CD4-positive, alpha-beta T cell treated with Interleukin-21 for 1 hour (primary cell): ENCODE data around the gene EMC8.
"Not testable (repeated sequence)": the region's sequence is repeated elsewhere in the genome, so short reads cannot be mapped to it uniquely, and the experiment has no call there.

Experiments used
- DNase-seq: peaks from one replicate; pipeline ENCODE4 v3.0.0-alpha.2; 2020

The EMC8 gene

DNA sequence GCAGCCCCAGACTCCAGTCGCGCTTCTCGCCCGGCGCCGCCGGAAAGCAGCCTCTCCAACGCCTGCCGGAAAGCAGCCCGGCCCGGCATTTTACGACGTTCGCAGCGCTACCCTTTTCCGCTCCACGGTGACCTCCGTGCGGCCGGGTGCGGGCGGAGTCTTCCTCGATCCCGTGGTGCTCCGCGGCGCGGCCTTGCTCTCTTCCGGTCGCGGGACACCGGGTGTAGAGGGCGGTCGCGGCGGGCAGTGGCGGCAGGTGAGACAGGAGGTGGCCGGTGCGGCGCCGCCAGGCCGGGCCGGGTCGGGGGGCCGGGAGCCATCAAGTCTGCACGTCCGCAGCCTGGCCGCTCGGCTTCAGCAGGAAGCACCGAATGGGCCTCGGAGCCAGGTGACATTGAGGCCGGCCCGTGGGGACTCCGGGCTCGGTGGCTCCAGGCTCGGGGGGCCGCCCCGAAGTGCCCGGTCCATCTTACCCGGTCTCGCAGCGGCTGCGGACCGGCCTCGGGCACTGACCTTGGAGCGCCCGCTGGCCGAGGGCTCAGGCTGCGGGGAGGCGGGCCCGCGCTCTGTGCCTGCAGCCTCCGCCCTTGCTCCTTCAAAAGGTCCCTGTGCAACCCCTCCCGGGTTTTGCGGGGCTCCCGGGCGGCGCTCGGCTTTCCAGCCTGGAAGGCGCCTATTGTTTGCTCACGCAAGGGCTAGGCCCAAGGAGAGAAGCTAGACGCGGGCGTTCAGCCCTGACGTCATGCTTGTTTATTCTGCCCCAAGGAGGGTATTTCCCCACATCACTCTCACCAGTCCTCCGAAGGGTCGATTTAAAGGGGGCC lies at the start of gene EMC8, which contains the start of gene COX4I1:
TSS of gene EMC8 (minus strand) at position 48 of the 824 bp plus-strand sequence. CDS start 249 bp downstream, outside the sequence.
TSS of gene COX4I1 (plus strand) at position 199 of the 824 bp plus-strand sequence. CDS start 1,511 bp downstream, outside the sequence.
- peak; percentile 93 for DNase-seq

DNA sequence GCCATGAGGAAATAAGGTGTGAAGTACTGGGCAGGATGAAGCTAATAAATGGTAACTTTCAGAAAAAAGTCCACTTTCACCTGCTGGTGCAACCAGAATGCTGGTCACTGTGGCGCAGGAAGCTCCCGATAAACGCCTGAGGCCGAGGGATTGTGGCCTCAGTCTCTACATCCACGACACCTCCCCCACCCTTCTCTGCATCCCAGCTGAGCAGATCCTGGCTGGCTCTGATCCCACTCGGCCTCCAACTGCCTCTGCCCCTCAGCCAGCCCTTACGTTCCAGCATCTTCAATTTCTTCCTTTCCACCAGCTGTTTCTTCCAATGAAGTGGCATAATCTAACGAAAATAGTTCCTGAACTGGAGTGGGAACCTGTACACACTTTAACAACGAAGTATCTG lies 49.6 kb upstream of the EMC8 start:
- DNase-seq, result no peak

DNA sequence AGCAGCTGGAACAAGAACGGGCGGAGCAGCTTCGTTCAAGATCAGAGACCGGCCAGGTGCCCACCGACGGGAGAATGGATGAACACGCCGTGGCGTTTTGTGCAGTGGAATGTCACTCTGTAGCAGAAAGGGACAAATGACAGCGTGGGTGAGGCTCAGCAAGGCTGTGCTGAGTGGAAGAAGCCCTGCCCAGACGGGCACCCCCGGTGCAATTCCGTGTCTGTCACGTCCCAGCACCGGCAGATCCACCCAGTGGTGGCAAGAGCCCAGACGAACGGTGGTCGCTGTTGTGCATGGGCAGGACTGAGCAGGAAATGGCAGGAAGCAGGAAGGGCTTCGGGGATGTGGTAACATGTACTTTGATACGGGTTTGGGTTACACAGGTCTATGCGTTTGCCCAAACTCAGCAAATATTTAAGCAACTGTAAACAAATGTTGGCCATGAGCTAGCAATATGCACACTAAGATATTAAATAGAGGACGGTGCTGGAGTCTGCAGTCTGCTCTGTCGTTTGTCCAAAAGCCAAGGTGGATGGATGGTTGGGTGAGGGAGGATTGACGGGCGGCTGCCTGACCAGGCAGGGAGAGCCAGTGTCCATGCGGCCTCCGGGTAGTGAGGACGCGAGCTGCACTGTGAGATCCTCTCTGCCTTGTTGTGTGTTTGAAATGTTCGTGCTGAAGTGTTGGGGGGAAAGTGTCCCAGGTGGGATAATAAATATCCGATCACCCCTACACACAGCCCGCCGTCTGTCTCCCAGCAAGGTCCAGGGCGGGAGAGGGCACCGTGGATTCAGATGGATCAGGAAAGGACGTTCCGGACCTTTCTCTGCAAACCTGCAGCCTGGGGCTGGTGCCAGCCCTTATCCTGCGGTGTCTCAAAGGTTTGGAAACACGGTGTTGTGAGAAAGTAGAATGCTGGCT lies 48.6 kb upstream of the EMC8 start:
- DNase-seq, result no peak

GRCh38 chr16:85847036-85847435 lies 47.7 kb upstream of the EMC8 start:
- DNase-seq, result no peak

- DNase-seq, result no peak
Observed at GRCh38 chr16:85846461-85846860, 47.1 kb upstream of the EMC8 start.

- DNase-seq, result no peak
Observed at GRCh38 chr16:85845266-85845665, 45.9 kb upstream of the EMC8 start.

GRCh38 chr16:85844786-85845185 lies 45.4 kb upstream of the EMC8 start:
- DNase-seq, result no peak

DNA sequence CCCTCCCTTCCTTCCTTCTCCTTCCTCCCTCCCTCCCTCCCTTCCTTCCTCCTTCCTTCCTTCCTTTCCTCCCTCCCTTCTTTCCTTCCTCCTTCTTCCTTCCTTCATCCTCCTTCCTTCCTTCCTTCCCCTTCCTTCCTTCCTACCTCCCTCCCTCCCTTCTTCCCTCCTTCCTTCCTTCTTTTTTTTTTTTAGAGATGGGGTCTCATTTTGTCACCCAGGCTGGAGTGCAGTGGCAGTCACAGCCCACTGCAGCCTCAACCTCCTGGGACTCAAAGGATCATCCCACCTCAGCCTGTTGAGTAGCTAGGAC lies 44.8 kb upstream of the EMC8 start:
- no peak for DNase-seq

- DNase-seq, result no peak
Observed at GRCh38 chr16:85843471-85844168, 44.3 kb upstream of the EMC8 start.

DNA sequence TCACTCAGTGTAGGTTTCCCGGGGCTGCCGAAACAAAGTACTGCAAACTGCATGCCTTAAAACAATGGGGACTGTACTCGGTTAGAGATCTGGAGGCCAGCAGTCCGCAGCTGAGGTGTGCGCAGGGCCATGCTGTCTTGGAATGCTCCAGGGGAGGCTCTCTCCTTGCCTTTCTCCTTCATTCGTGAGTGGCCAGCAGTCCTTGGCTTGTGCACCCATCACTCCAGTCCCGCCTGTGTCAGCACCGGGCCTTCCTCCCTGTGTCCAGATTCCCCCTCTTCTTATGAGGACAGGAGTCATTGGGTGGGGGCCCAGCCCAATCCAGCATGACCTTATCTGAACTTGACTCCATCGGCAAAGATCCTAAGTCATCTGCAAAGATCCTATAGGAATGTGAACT lies 43.5 kb upstream of the EMC8 start:
- no peak for DNase-seq

DNA sequence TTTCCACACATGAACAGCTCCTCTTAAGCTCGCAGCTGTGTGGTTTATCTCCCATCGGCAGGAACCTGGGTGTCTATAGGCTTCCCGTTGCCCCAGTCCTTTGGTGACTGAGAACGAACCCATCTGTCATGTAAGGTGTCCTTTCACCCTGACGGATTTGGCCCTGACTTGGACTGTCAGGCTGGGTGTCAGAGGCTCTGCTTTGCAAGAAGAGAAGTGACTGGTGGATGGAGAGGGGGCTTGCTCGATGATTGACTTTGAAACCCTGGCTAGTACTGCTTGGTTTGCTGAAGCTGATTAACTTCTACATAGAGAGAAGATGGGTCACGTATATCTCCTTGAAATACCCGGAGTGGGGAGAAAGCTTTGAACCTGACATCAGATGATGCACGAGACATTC lies 43.1 kb upstream of the EMC8 start:
- no peak for DNase-seq

DNA sequence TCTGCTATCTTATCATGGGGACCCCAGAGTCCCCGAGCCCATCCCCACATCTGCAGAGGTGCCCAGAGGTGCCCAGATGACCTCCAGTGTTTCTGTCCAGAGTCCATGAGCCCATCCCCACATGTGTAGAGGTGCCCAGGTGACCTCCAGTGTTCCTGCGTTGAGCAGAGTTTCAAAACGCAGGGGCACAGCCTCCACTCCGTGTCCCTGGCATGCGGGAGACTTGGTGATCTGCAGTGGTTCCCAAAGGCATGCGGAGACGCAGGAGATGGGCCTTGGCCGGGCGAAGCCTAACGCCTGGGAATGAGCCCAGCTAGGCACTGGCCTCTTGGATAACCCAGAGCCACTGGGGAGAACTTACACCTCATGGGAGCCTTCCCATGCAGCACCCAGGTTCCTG lies 41.5 kb upstream of the EMC8 start:
- DNase-seq, result no peak

DNA sequence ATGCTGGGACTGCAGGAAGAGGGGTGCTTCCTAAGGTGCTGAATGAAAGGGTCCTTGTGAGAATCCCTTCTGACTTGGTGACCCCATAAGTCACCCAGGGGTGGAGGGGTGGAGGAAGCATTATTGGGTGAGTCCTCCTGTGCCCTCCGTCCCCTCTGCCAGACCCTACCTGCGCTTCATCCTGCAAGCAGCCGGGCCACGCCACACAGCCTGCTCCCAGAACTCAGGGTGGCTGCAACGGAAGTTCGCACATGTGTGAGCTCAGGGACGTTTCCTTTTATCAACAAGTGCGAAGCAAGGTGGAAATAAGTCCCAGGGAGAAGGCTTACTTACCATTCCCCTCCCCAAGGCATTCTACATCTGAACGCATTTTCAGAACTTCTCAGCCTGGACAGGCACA lies 41.1 kb upstream of the EMC8 start:
- DNase-seq, result no peak

DNA sequence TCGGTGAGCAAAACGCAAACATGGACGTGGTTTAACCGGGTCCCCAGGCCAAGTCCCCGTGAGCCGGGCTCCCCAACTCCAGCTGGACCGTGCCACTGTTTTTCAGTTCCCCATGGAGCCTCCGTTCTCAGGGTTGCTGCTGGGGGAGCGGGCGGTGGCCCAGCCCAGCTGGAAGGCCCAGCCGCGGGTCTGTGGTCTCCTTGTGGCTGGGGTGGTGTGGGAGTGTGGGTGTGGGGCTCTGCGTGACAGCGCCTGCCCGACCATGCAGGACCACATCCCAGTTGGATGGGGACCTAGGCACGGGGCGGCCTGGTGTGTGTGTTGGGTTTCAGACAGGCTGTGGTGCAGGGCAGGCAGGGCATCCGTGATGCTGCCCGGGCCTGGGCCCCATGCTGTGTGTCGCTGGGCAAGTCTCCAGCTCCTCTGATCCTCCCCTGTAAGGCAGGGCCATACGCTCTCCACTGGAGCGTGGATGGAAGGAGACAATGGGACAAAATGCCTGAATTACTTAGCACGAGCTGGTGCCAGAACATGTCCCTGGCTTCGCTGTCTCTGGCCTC lies 40.4 kb upstream of the EMC8 start:
- peak; percentile 9 for DNase-seq

DNA sequence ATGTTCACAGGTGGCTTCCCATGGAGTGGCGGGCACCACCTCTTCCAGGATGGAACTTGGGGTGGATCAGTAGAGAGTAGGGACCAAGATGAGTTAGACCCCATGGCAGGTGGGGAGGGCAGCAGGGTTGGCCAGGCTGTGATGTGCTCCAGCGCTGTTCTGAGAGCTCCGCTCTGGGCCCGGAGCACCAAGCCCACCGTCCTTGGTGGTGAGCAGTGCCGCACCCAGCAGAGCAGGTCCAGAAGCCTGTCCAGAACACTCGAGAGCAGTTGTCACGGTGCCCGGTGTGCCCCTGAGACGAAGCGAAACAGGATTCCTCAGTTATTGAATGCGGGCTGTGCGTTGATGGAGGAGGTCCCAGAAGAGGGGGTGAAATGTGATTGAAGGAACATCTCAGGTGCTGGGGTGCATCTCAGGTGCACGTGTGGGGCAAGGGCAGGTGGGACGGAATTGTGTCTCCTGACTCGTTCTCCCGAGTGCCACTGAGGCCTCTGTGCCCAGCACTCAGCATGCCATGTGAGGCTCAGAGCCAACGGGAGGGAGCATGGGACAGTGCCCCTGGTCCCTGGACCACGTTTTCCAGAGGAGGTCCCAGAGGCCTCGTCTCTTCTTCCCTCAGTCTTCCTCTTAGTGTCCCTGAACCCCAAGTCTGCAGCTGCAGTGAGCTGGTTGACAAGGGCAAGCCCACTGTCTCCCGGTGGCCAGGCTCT lies 39.7 kb upstream of the EMC8 start:
- no peak for DNase-seq

DNA sequence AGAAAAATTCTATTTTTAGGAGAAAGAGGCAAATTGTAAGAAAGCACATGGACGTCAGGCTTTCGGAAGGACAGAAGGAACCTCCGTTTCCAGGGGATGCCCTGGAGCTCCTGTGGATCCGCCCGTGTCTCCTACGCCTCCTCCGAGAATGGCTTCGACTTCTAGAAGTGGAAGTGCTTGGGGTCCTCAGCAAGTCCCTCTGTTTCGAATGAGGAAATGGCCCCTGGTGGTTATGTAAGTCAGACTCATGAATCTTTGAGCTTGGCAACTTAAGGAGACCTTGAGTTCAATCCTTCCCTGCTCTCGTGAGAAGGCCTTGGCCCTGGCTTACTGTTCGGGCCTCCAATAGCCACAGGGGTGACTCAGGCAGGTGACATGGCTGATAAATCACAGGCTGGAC lies 39.0 kb upstream of the EMC8 start:
- DNase-seq, result peak; percentile 9

DNA sequence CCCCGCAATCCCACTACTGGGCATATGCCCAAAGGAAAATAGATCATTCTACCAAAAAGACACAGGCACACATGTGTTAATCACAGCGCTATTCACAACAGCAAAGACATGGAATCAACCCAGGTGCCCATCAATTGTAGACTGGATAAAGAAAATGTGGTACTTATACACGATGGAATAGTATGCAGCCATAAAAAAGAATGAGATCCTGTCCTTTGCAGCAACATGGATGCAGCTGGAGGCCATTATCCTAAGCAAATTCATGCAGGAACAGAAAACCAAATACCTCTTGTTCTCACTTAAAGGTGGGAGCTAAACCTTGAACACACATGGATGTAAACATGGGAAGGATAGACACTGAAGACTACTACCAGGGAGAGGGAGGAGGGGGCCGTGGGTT lies 38.3 kb upstream of the EMC8 start:
- DNase-seq, result not testable (repeated sequence)

DNA sequence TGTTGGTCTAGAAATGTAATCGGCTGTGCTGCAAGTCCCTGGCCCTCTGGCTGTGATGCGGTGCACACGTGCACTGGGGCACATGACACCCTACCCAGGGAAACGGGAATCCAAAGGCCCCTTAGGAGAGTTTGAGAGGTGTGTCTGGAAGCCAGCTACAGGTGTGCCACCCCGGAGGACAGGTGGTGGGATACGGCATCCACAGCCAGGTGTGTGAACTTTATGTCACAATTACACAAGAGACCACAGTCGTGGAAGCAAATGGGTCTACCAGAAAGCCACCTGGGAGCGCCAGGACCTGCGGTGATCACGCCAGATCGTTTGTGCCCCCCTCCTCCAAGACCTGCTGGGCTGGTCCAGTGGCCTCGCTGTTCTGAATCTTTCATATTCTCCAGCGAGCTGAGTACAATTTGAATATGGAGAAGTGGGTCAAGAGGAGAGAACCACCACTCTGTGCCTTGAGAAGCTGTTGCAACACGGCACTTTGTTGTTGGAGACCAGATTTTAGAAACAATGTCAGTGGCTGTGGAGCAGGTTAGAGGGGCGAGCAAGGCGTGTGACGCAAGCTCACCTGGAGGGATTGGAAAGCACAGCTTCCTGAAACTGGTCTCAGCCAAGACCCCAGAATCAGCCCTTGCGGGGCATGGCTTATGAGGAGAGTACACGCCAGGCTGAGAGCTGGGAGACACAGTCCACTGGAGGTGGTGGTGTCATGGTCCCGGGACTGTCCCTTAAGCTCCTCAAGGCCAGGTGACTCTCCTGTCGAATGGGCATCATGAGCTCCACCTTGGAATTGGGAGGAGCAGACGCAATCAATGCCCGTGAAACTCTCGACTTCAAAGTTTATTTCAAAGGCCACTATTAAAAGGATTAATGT lies 37.6 kb upstream of the EMC8 start:
- no peak for DNase-seq

DNA sequence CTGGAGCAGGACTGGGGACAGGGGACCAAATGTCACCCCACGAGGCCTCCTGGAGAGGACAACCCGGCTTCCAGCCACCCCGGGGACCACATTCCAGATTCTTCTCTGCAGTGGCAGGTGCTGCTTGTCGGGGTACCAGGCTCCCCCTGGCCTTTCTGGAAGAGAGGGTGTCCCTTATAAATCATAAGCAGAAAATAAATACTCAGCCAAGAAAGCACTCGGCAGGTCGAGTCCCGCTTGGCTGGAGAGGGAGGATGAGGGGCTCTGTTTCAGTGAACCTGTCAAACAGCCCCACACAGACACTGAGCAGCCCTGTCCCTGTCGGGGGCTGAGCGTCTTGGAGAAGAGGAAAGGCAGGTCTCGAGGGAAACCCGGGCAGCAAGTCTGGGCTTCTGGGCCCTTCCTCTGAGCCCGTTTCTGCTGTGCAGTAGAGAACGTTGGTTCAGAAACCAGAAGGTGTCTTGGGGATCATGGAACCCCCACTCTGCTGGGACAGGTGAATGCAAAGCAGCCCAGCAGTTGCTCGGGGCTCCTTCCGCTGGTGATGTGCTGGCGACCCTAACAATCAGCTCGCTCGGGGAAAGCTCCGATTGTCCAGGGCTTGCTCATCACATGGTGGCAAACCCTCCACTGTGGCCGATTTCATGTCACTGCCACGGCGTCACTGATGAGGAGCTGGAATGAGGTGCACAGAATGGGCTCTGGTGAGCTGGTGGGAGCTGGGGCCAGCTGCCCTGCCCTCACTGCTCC lies 36.8 kb upstream of the EMC8 start:
- DNase-seq, result no peak

- DNase-seq, result no peak
Observed at GRCh38 chr16:85835227-85835751, 35.9 kb upstream of the EMC8 start.
